Liver (tissue), 3 donors: ENCODE measurements around the gene KRTAP4-3.

Source experiments
- CTCF ChIP-seq: fragments of 150-350 bp; IDR thresholded peaks from 2 replicates; pipeline ENCODE4 v1.5.1; 2017; ENCODE audit warnings: improper control_type of control experiment, low read depth, low read length; ENCODE audit not compliant: missing input control
- GABPA ChIP-seq, 2 donors: IDR thresholded peaks in 1 of 2; conservative IDR thresholded peaks in 1 of 2; 2 replicates each; pipeline ENCODE4 v1.6.1; 2016; ENCODE audit warnings: antibody characterized with exemption in 2 of 2, mild to moderate bottlenecking in 1 of 2, moderate library complexity in 1 of 2
- MAX ChIP-seq: IDR thresholded peaks from 2 replicates; pipeline ENCODE4 v1.6.1; 2016; ENCODE audit warnings: antibody characterized with exemption
- SP1 ChIP-seq: IDR thresholded peaks from 2 replicates; pipeline ENCODE4 v1.6.1; 2018; ENCODE audit warnings: antibody characterized with exemption, mild to moderate bottlenecking
- TAF1 ChIP-seq: conservative IDR thresholded peaks from 2 replicates; pipeline ENCODE4 v1.6.1; 2016; ENCODE audit warnings: antibody characterized with exemption, mild to moderate bottlenecking
- YY1 ChIP-seq: IDR thresholded peaks from 2 replicates; pipeline ENCODE4 v1.6.1; 2016; ENCODE audit warnings: antibody characterized with exemption, mild to moderate bottlenecking
- ZBTB33 ChIP-seq: IDR thresholded peaks from 2 replicates; pipeline ENCODE4 v1.6.1; 2016; ENCODE audit warnings: antibody characterized with exemption
- donor health status: healthy.
- donor health status: healthy.

GRCh38 chr17:41178341-41178740 lies 10.3 kb upstream of the KRTAP4-3 start:
- TF ChIP-seq GABPA (IDR thresholded peaks at IDR 0.05 in 1 of 2, conservative IDR thresholded peaks at IDR 0.05 in 1 of 2) = no peak
- no peak for TF ChIP-seq CTCF
- no peak for TF ChIP-seq TAF1
- TF ChIP-seq SP1 = no peak
- no peak for TF ChIP-seq ZBTB33
- TF ChIP-seq YY1 = no peak
- TF ChIP-seq MAX = no peak
